Measurements from ENCODE around the gene MYL5.

MYL5 gene

GRCh38 chr4:650461-650860, 23.9 kb upstream of the MYL5 start:
- CTCF ChIA-PET, result no interaction called here
- peaks cover 5% of the 10 kb centered on the region for H3K36me3 Mint-ChIP-seq

GRCh38 chr4:650951-651883, 23.1 kb upstream of the MYL5 start:
- DNase-seq, result no peak
- CTCF ChIA-PET, result no interaction called here
- no peak overlapping the region for H3K4me3 Mint-ChIP-seq
- H3K27ac Mint-ChIP-seq, result no peak overlapping the region
- peaks cover 4% of the 10 kb centered on the region for H3K4me1 Mint-ChIP-seq
- peaks cover 27% of the 10 kb centered on the region for H3K27me3 Mint-ChIP-seq
- peaks cover 4% of the 10 kb centered on the region for H3K36me3 Mint-ChIP-seq
- peaks cover 4% of the 10 kb centered on the region for H3K9me3 Mint-ChIP-seq

More at GRCh38 chr4:650461-650860, 23.9 kb upstream of the MYL5 start:
- Mint-ChIP-seq H3K27ac (no peak overlapping the region), H3K9me3 (peaks cover 7% of the 10 kb centered on the region), H3K27me3 (peaks cover 28% of the 10 kb centered on the region), H3K4me3 (no peak overlapping the region), H3K4me1 (peaks cover 5% of the 10 kb centered on the region)
- DNase-seq, result no peak

GRCh38 chr4:651884-652642, 22.3 kb upstream of the MYL5 start:
- Mint-ChIP-seq H3K4me3 (no peak overlapping the region), H3K27me3 (peaks cover 22% of the 10 kb centered on the region), H3K27ac (no peak overlapping the region), H3K4me1 (no peaks in the 10 kb centered on the region), H3K9me3 (no peaks in the 10 kb centered on the region), H3K36me3 (peaks cover 1% of the 10 kb centered on the region)
- CTCF ChIA-PET, result no interaction called here
- no peak for DNase-seq

- H3K27ac Mint-ChIP-seq, result no peak overlapping the region
- H3K4me3 Mint-ChIP-seq, result no peak overlapping the region
- no peaks in the 10 kb centered on the region for H3K9me3 Mint-ChIP-seq
Observed at GRCh38 chr4:653080-653821, 21.1 kb upstream of the MYL5 start.

GRCh38 chr4:653831-654502, 20.4 kb upstream of the MYL5 start:
- no peak for DNase-seq
- Mint-ChIP-seq H3K4me3 (no peak overlapping the region), H3K27ac (no peak overlapping the region), H3K27me3 (peaks cover 18% of the 10 kb centered on the region), H3K36me3 (peaks cover 1% of the 10 kb centered on the region), H3K9me3 (no peaks in the 10 kb centered on the region), H3K4me1 (no peaks in the 10 kb centered on the region)
- CTCF ChIA-PET, result interaction anchor here (1.0 kb wide), 1 partner anchor 51 kb away, joined by 3 read pairs; no protein-coding TSS in a partner anchor

More at GRCh38 chr4:653080-653821, 21.1 kb upstream of the MYL5 start:
- CTCF ChIA-PET, result interaction anchor here (1.0 kb wide), 1 partner anchor 50 kb away, joined by 3 read pairs; no protein-coding TSS in a partner anchor
- Mint-ChIP-seq H3K36me3 (peaks cover 1% of the 10 kb centered on the region), H3K4me1 (no peaks in the 10 kb centered on the region), H3K27me3 (peaks cover 19% of the 10 kb centered on the region)
- no peak for DNase-seq

- Mint-ChIP-seq H3K27me3 (peaks cover 18% of the 10 kb centered on the region), H3K9me3 (peaks cover 5% of the 10 kb centered on the region), H3K4me1 (no peaks in the 10 kb centered on the region), H3K36me3 (peaks cover 5% of the 10 kb centered on the region), H3K27ac (no peak overlapping the region), H3K4me3 (no peak overlapping the region)
- no peak for DNase-seq
- CTCF ChIA-PET, result no interaction called here
Observed at GRCh38 chr4:654503-654845, 19.9 kb upstream of the MYL5 start.

GRCh38 chr4:654871-655463, 19.4 kb upstream of the MYL5 start:
- Mint-ChIP-seq H3K36me3 (peaks cover 7% of the 10 kb centered on the region), H3K4me3 (no peak overlapping the region), H3K9me3 (peaks cover 8% of the 10 kb centered on the region), H3K4me1 (no peaks in the 10 kb centered on the region), H3K27me3 (peaks cover 18% of the 10 kb centered on the region), H3K27ac (no peak overlapping the region)
- CTCF ChIA-PET, result no interaction called here
- no peak for DNase-seq

GRCh38 chr4:655464-656151, 18.7 kb upstream of the MYL5 start:
- no peak for DNase-seq
- H3K4me3 Mint-ChIP-seq, result no peak overlapping the region
- peaks cover 15% of the 10 kb centered on the region for H3K27me3 Mint-ChIP-seq
- H3K27ac Mint-ChIP-seq, result no peak overlapping the region
- H3K4me1 Mint-ChIP-seq, result no peaks in the 10 kb centered on the region
- CTCF ChIA-PET, result no interaction called here
- peaks cover 11% of the 10 kb centered on the region for H3K9me3 Mint-ChIP-seq
- H3K36me3 Mint-ChIP-seq, result peaks cover 9% of the 10 kb centered on the region

- CTCF ChIA-PET, result no interaction called here
- Mint-ChIP-seq H3K27ac (peak overlapping the region; percentile 74), H3K4me1 (no peaks in the 10 kb centered on the region), H3K4me3 (no peak overlapping the region), H3K27me3 (peaks cover 7% of the 10 kb centered on the region), H3K9me3 (peaks cover 11% of the 10 kb centered on the region), H3K36me3 (peaks cover 11% of the 10 kb centered on the region)
- no peak for DNase-seq
Observed at GRCh38 chr4:656436-657337, 17.7 kb upstream of the MYL5 start.

GRCh38 chr4:657338-657833, 17.0 kb upstream of the MYL5 start:
- no peaks in the 10 kb centered on the region for H3K27me3 Mint-ChIP-seq
- peaks cover 11% of the 10 kb centered on the region for H3K9me3 Mint-ChIP-seq
- H3K36me3 Mint-ChIP-seq, result peaks cover 11% of the 10 kb centered on the region
- H3K4me3 Mint-ChIP-seq, result no peak overlapping the region
- CTCF ChIA-PET, result no interaction called here
- H3K27ac Mint-ChIP-seq, result no peak overlapping the region
- H3K4me1 Mint-ChIP-seq, result peaks cover 2% of the 10 kb centered on the region
- DNase-seq, result no peak

GRCh38 chr4:657834-658667, 16.3 kb upstream of the MYL5 start:
- CTCF ChIA-PET, result no interaction called here
- Mint-ChIP-seq H3K9me3 (peaks cover 11% of the 10 kb centered on the region), H3K4me1 (peaks cover 6% of the 10 kb centered on the region), H3K4me3 (no peak overlapping the region), H3K27me3 (no peaks in the 10 kb centered on the region), H3K27ac (no peak overlapping the region), H3K36me3 (peaks cover 11% of the 10 kb centered on the region)
- peak; percentile 19 for DNase-seq
